Panc1 (cell line): ENCODE results near the gene ZDHHC8. TPM values are rescaled to one million over a fixed set of nuclear protein-coding genes. Genes with fewer than 3 reads are reported as not detected.

Experiments used
- ATAC-seq: fragments of 200-7000 bp; cut with Tn5 transposase; 2 replicates; pipeline ENCODE4 v1.9.1; 2020; ENCODE audit warnings: mild to moderate bottlenecking, moderate library complexity
- BruUV-seq: library from RNA; stranded (reverse); fragments of 400-500 nt; replicated peaks from 2 replicates; lab custom pipeline; 2021; lab: Mats Ljungman, UMichigan
- CTCF ChIA-PET: fragments of 300-600 bp; sonication (Branson Sonifier 250); formaldehyde crosslinking; loops from one replicate; lab custom pipeline; 2022; ENCODE audit warnings: antibody characterized with exemption; lab: Charles Lee
- POLR2A ChIA-PET: fragments of 300-600 bp; sonication (Branson Sonifier 250); formaldehyde crosslinking; loops from one replicate; lab custom pipeline; 2022; ENCODE audit warnings: antibody characterized with exemption; lab: Charles Lee
- DNase-seq: peaks from one replicate; pipeline ENCODE4 v3.0.0-alpha.2; 2010; ENCODE audit warnings: low read depth, low spot score
- H3K27ac ChIP-seq: 2 replicates; pipeline ENCODE4 v1.5.1; 2011; ENCODE audit warnings: mild to moderate bottlenecking, low read length, inconsistent platforms
- H3K27me3 ChIP-seq: fragments of 200-500 bp; sonication (Bioruptor generic); 2 replicates; pipeline ENCODE4 v1.6.0; 2014; ENCODE audit warnings: low read length, inconsistent platforms; ENCODE audit not compliant: control insufficient read depth, insufficient read depth
- H3K36me3 ChIP-seq: fragments of 200-500 bp; sonication (Bioruptor generic); 2 replicates; pipeline ENCODE4 v1.5.1; 2014; ENCODE audit warnings: inconsistent platforms, mild to moderate bottlenecking, low read length, moderate library complexity; ENCODE audit not compliant: control insufficient read depth, insufficient read depth
- H3K4me1 ChIP-seq: 2 replicates; pipeline ENCODE4 v1.5.1; 2011; ENCODE audit warnings: inconsistent platforms, mild to moderate bottlenecking, low read length, moderate library complexity; ENCODE audit not compliant: control insufficient read depth, insufficient read depth
- H3K4me3 ChIP-seq, 2 experiments: 2 replicates each; pipeline ENCODE4 v1.5.1; 2011 to 2012; ENCODE audit warnings: low read depth in 2 of 2, low read length in 2 of 2, mild to moderate bottlenecking in 2 of 2, inconsistent platforms in 1 of 2, moderate library complexity in 1 of 2
- H3K9me3 ChIP-seq: fragments of 200-500 bp; sonication (Bioruptor generic); 2 replicates; pipeline ENCODE4 v1.5.1; 2014; ENCODE audit warnings: low read depth, mild to moderate bottlenecking, inconsistent platforms, low read length, moderate library complexity; ENCODE audit not compliant: control insufficient read depth, insufficient read depth
- POLR2AphosphoS5 ChIP-seq: IDR thresholded peaks from 2 replicates; pipeline ENCODE4 v1.6.1; 2012; ENCODE audit warnings: mild to moderate bottlenecking, low read depth, low read length, moderate library complexity
- SIN3A ChIP-seq: IDR thresholded peaks from 2 replicates; pipeline ENCODE4 v1.6.1; 2012; ENCODE audit warnings: low read depth, mild to moderate bottlenecking, low read length, moderate library complexity, borderline replicate concordance; ENCODE audit not compliant: insufficient read depth
- TCF7L2 ChIP-seq: IDR thresholded peaks from 2 replicates; pipeline ENCODE4 v1.6.1; 2011; ENCODE audit warnings: mild to moderate bottlenecking, low read depth, low read length, inconsistent platforms
- in situ Hi-C: cut with HindIII; loops from 2 replicates; pipeline ENCODE4 v1.10.0; 2016; ENCODE audit warnings: low sequenced_read_pairs, low pct_unique_long_range_greater_than_20kb
- intact Hi-C: fragments of 100-400 bp; cut with micrococcal nuclease; formaldehyde crosslinking; loops from one replicate; pipeline ENCODE4 v1.10.0; 2022; ENCODE audit not compliant: unreplicated experiment
- total RNA-seq: library from RNA; stranded (reverse); gene quantifications from one replicate; pipeline ENCODE4 v1.2.1, GENCODE V29; 2021; ENCODE audit not compliant: unreplicated experiment
- TF ChIP-seq, protein P1 (sequence below), 2 experiments: IDR thresholded peaks; 2 replicates each; pipeline ENCODE4 v1.6.1; 2011 to 2012; ENCODE audit warnings: low read depth in 2 of 2, control low read depth in 1 of 2, low read length in 1 of 2, mild to moderate bottlenecking in 1 of 2, moderate library complexity in 1 of 2; ENCODE audit not compliant: insufficient read depth in 1 of 2
- TF ChIP-seq, protein P2 (sequence below): fragments of 450-650 bp; IDR thresholded peaks from 2 replicates; pipeline ENCODE4 v1.5.1; 2017; ENCODE audit warnings: mild to moderate bottlenecking

ZDHHC8 gene
- total RNA-seq, 1 experiment from 2014 or later = 79.0 TPM

DNA sequence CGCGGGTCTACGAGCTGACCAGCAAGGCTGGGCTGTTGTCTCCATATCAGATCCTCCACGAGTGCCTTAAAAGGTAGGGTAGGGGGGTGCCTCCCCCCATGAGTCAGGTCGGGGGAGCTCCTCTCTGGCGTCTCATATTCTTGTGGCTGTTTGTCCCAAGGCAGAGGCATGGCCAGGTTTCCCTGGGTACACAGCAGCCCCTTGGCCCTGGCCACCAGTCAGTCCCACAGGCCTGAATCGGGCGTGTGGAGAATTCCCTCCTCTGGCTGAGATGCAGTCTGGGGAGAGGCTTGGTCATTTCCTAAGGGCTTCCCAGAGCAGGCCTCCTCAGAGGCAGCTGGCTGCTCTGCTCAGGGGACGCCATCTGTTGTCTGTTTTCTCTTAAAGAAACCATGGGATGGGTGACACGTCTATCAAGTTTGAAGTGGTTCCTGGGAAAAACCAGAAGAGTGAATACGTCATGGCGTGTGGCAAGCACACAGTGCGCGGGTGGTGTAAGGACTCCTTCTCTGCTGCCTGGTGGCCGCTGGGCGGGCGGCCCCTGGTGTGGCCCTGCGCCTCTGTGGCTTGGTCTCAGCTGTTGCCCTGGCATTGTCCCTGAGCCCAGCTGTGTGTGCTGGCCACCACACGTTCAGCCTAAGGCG, 25.3 kb upstream of the ZDHHC8 start:
- Histone ChIP-seq H3K27ac (no peak overlapping the region), H3K27me3 (no peaks in the 10 kb centered on the region), H3K4me1 (no peaks in the 10 kb centered on the region), H3K9me3 (no peaks in the 10 kb centered on the region), H3K36me3 (peaks cover 3% of the 10 kb centered on the region), H3K4me3 (no peak overlapping the region)
- in situ Hi-C loops (no loop called here), intact Hi-C loops (no loop called here)
- ChIA-PET POLR2A (no interaction called here), CTCF (no interaction called here)
- no peak for ATAC-seq
- TF ChIP-seq SIN3A = no peak
- DNase-seq = no peak
- no TSS peak for BruUV-seq

DNA sequence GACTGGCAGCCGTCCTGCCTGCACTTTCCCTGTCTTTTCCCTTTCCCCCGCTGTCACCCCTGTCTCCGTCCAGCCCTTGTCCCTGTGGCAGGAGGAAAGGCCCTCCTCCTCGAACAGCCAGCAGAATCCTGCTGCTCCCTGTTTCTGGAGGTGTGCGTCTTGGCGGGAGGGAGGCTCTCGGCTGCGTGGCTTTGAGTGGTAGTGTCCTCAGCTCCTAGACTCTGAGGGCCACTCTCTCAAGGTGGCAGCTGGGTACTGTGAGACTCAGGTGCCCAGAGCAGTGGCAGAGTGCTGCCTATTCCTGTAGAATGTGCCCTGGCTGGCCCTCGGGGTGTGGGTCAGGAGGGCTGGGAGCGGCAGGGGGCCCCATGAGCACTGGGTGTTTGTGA, 24.8 kb upstream of the ZDHHC8 start:
- H3K27me3 ChIP-seq = no peaks in the 10 kb centered on the region
- TF ChIP-seq, protein P1, sequence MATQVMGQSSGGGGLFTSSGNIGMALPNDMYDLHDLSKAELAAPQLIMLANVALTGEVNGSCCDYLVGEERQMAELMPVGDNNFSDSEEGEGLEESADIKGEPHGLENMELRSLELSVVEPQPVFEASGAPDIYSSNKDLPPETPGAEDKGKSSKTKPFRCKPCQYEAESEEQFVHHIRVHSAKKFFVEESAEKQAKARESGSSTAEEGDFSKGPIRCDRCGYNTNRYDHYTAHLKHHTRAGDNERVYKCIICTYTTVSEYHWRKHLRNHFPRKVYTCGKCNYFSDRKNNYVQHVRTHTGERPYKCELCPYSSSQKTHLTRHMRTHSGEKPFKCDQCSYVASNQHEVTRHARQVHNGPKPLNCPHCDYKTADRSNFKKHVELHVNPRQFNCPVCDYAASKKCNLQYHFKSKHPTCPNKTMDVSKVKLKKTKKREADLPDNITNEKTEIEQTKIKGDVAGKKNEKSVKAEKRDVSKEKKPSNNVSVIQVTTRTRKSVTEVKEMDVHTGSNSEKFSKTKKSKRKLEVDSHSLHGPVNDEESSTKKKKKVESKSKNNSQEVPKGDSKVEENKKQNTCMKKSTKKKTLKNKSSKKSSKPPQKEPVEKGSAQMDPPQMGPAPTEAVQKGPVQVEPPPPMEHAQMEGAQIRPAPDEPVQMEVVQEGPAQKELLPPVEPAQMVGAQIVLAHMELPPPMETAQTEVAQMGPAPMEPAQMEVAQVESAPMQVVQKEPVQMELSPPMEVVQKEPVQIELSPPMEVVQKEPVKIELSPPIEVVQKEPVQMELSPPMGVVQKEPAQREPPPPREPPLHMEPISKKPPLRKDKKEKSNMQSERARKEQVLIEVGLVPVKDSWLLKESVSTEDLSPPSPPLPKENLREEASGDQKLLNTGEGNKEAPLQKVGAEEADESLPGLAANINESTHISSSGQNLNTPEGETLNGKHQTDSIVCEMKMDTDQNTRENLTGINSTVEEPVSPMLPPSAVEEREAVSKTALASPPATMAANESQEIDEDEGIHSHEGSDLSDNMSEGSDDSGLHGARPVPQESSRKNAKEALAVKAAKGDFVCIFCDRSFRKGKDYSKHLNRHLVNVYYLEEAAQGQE (IDR thresholded peaks at IDR 0.05; ENCODE audit: insufficient read depth in 1 of 2, low read depth in 2 of 2, low read length in 1 of 2) = no peak
- DNase-seq (no peak), ATAC-seq (no peak)
- H3K4me3 ChIP-seq = no peak overlapping the region
- H3K9me3 ChIP-seq = no peaks in the 10 kb centered on the region
- no TSS peak for BruUV-seq
- intact Hi-C loops = no loop called here
- in situ Hi-C loops = no loop called here
- no peak overlapping the region for H3K27ac ChIP-seq
- H3K4me1 ChIP-seq = no peaks in the 10 kb centered on the region
- peaks cover 3% of the 10 kb centered on the region for H3K36me3 ChIP-seq
- POLR2A ChIA-PET = no interaction called here
- CTCF ChIA-PET = interaction anchor here (0.6 kb wide), 1 partner anchor 795 kb away, joined by 7 read pairs; no protein-coding TSS in a partner anchor

DNA sequence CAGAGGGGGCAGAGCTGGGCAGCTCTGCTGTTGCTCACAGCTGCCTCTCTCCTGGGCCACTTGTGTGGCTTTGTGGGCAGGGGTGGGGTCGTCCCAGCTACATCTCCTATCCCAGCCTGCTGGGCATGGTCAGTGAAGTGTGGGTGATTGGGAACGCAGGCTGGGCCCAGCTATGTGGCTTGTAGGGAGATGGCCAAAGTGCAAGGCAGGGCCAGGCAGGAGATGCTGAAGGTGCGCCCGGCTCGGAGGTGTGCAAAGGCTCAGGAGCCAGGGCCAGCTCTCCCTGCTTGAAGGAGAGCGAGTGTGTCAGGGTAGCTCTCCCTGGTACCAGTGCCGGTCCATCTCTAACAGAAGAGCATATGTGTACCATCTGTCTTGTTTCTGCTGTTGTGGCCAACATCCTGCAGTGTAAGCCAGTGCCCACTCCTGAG, 24.1 kb upstream of the ZDHHC8 start:
- ChIA-PET POLR2A (no interaction called here), CTCF (interaction anchor here (0.6 kb wide), 2 partner anchors 141 to 794 kb away, joined by 3 to 7 read pairs; no protein-coding TSS in a partner anchor)
- Histone ChIP-seq H3K27ac (no peak overlapping the region), H3K9me3 (no peaks in the 10 kb centered on the region), H3K27me3 (no peaks in the 10 kb centered on the region), H3K4me3 (no peak overlapping the region), H3K36me3 (peaks cover 3% of the 10 kb centered on the region), H3K4me1 (peaks cover 3% of the 10 kb centered on the region)
- TF ChIP-seq, protein P1 (IDR thresholded peaks at IDR 0.05; ENCODE audit: insufficient read depth in 1 of 2, low read depth in 2 of 2, low read length in 1 of 2) = no peak
- TF ChIP-seq POLR2AphosphoS5 (no peak), TCF7L2 (no peak), SIN3A (no peak)
- TF ChIP-seq, protein P2, sequence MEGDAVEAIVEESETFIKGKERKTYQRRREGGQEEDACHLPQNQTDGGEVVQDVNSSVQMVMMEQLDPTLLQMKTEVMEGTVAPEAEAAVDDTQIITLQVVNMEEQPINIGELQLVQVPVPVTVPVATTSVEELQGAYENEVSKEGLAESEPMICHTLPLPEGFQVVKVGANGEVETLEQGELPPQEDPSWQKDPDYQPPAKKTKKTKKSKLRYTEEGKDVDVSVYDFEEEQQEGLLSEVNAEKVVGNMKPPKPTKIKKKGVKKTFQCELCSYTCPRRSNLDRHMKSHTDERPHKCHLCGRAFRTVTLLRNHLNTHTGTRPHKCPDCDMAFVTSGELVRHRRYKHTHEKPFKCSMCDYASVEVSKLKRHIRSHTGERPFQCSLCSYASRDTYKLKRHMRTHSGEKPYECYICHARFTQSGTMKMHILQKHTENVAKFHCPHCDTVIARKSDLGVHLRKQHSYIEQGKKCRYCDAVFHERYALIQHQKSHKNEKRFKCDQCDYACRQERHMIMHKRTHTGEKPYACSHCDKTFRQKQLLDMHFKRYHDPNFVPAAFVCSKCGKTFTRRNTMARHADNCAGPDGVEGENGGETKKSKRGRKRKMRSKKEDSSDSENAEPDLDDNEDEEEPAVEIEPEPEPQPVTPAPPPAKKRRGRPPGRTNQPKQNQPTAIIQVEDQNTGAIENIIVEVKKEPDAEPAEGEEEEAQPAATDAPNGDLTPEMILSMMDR = no peak
- DNase-seq = no peak
- intact Hi-C loops (no loop called here), in situ Hi-C loops (no loop called here)
- no peak for ATAC-seq
- BruUV-seq = no TSS peak
